HepG2 (cell line): ENCODE results near the gene SALL4. TPM values are rescaled to one million over a fixed set of nuclear protein-coding genes. Genes with fewer than 3 reads are reported as not detected.

Source experiments
- ATAC-seq: fragments of 200-7000 bp; cut with Tn5 transposase; 3 replicates; pipeline ENCODE4 v1.9.1; 2020; ENCODE audit warnings: mild to moderate bottlenecking, moderate library complexity
- BruUV-seq: library from RNA; stranded (reverse); fragments of 400-500 nt; replicated peaks from 2 replicates; lab custom pipeline; 2021; lab: Mats Ljungman, UMichigan
- CTCF ChIA-PET: fragments of 300-600 bp; formaldehyde crosslinking; extraction: SDS; loops from one replicate; lab custom pipeline; 2021; ENCODE audit warnings: low total read pairs, inconsistent platforms, low intra/inter-chr PET ratio; lab: Yijun Ruan, JAX
- POLR2A ChIA-PET: fragments of 350-600 bp; sonication (Branson Sonifier 250); formaldehyde crosslinking; loops from one replicate; lab custom pipeline; 2020; ENCODE audit warnings: antibody characterized with exemption, inconsistent platforms; lab: Yijun Ruan, JAX
- DNase-seq: peaks from one replicate; pipeline ENCODE4 v3.0.0-alpha.2; 2015; ENCODE audit warnings: low spot score
- FAIRE-seq: peaks from 3 replicates; lab custom pipeline; 2011; peaks lifted over from hg19 to GRCh38; lab: Jason Lieb, UNC
- H2AFZ ChIP-seq: one replicate; pipeline ENCODE4 v1.6.1; 2011; ENCODE audit warnings: low read length, inconsistent platforms
- H3K27ac ChIP-seq: fragments of 300-600 bp; 3 replicates; pipeline ENCODE4 v1.8.0; 2011; ENCODE audit warnings: mixed run types, mild to moderate bottlenecking, mixed read lengths, low read length, inconsistent platforms; ENCODE audit not compliant: insufficient read depth; ENCODE audit errors: extremely low read length
- H3K27me3 ChIP-seq, 2 experiments: fragments of 200-600 bp in 1 of 2; 2 replicates in 1 of 2; 3 replicates in 1 of 2; pipeline versions ENCODE4 v1.6.0 to v1.8.0; 2011; ENCODE audit warnings: low read length in 2 of 2, mild to moderate bottlenecking in 2 of 2, moderate library complexity in 2 of 2, inconsistent platforms in 1 of 2; ENCODE audit not compliant: insufficient read depth in 2 of 2, control insufficient read depth in 1 of 2
- H3K36me3 ChIP-seq, 2 experiments: fragments of 200-600 bp in 1 of 2; replicated peaks in 1 of 2; 2 replicates in 1 of 2; 3 replicates in 1 of 2; pipeline versions ENCODE4 v1.5.1 to v1.8.0; 2011; ENCODE audit warnings: low read length in 2 of 2, inconsistent platforms in 1 of 2; ENCODE audit not compliant: insufficient read depth in 2 of 2, control insufficient read depth in 1 of 2
- H3K4me1 ChIP-seq: 2 replicates; pipeline ENCODE4 v1.5.1; 2012; ENCODE audit warnings: low read length, inconsistent platforms; ENCODE audit not compliant: insufficient read depth
- H3K4me2 ChIP-seq: 2 replicates; pipeline ENCODE4 v1.6.0; 2011; ENCODE audit warnings: low read depth, low read length, inconsistent platforms
- H3K4me3 ChIP-seq, 3 experiments: fragments of 200-600 bp in 1 of 3; sonication (generic), shearing (Covaris generic) in 1 of 3; replicated peaks in 1 of 3; 2 replicates each; pipeline ENCODE4 v1.5.1; 2011 to 2016; ENCODE audit warnings: low read length in 3 of 3, inconsistent platforms in 2 of 3, low read depth in 2 of 3, mild to moderate bottlenecking in 2 of 3, control low read depth in 1 of 3, mixed read lengths in 1 of 3; ENCODE audit not compliant: insufficient read depth in 1 of 3
- H3K79me2 ChIP-seq: one replicate; pipeline ENCODE4 v1.6.1; 2011; ENCODE audit warnings: low read length, inconsistent platforms; ENCODE audit not compliant: insufficient read depth
- H3K9ac ChIP-seq: 2 replicates; pipeline ENCODE4 v1.6.0; 2011; ENCODE audit warnings: mild to moderate bottlenecking, low read depth, low read length, inconsistent platforms; ENCODE audit not compliant: insufficient read depth
- H3K9me3 ChIP-seq: 2 replicates; pipeline ENCODE4 v1.5.1; 2012; ENCODE audit warnings: mild to moderate bottlenecking, low read length
- H4K20me1 ChIP-seq: 2 replicates; pipeline ENCODE4 v1.6.0; 2011; ENCODE audit warnings: inconsistent platforms, mild to moderate bottlenecking, low read length, moderate library complexity; ENCODE audit not compliant: insufficient read depth
- AGO1 ChIP-seq: fragments of 200-400 bp; formaldehyde crosslinking; IDR thresholded peaks from 2 replicates; pipeline ENCODE4 v1.6.1; 2017; ENCODE audit warnings: mild to moderate bottlenecking, low read depth, low read length, moderate library complexity; ENCODE audit not compliant: poor library complexity, severe bottlenecking
- FOXK1 ChIP-seq: sonication (generic); formaldehyde crosslinking; IDR thresholded peaks from 2 replicates; pipeline ENCODE4 v1.4.0; 2020; ENCODE audit warnings: low read depth, missing genetic modification reagents, borderline replicate concordance
- FOXO4 ChIP-seq: sonication (generic); formaldehyde crosslinking; conservative IDR thresholded peaks from 2 replicates; pipeline ENCODE4 v1.8.1; 2023; ENCODE audit warnings: missing genetic modification reagents
- FOXP1 ChIP-seq, 2 experiments: fragments of 450-650 bp in 1 of 2; IDR thresholded peaks; 2 replicates each; pipeline ENCODE4 v1.6.1; 2017 to 2018; ENCODE audit warnings: antibody characterized with exemption in 1 of 2
- POLR2A ChIP-seq, 2 experiments: IDR thresholded peaks; 2 replicates each; pipeline ENCODE4 v1.6.1; 2011; ENCODE audit warnings: low read depth in 2 of 2, low read length in 2 of 2, mild to moderate bottlenecking in 1 of 2, moderate library complexity in 1 of 2; ENCODE audit not compliant: insufficient read depth in 1 of 2
- SRSF4 ChIP-seq: fragments of 200-400 bp; formaldehyde crosslinking; IDR thresholded peaks from one replicate; pipeline ENCODE4 v1.6.1; 2018; ENCODE audit warnings: mild to moderate bottlenecking, low read depth, low read length, moderate library complexity; ENCODE audit not compliant: poor library complexity, severe bottlenecking
- UBTF ChIP-seq: sonication (generic); formaldehyde crosslinking; IDR thresholded peaks from 2 replicates; pipeline ENCODE4 v1.4.0; 2020; ENCODE audit warnings: mild to moderate bottlenecking, missing genetic modification reagents
- ZGPAT ChIP-seq: IDR thresholded peaks from 2 replicates; pipeline ENCODE4 v1.6.1; 2016; ENCODE audit warnings: mild to moderate bottlenecking
- ZNF329 ChIP-seq: sonication (generic); formaldehyde crosslinking; IDR thresholded peaks from 2 replicates; pipeline ENCODE4 v1.9.0; 2021; ENCODE audit warnings: low read depth, mild to moderate bottlenecking, missing genetic modification reagents
- ZNF432 ChIP-seq: sonication (generic); formaldehyde crosslinking; IDR thresholded peaks from 2 replicates; pipeline ENCODE4 v1.5.0; 2020; ENCODE audit warnings: missing genetic modification reagents, mild to moderate bottlenecking, borderline replicate concordance
- ZNF546 ChIP-seq: sonication (generic); formaldehyde crosslinking; conservative IDR thresholded peaks from 2 replicates; pipeline ENCODE4 v1.8.1; 2023; ENCODE audit warnings: mild to moderate bottlenecking, missing genetic modification reagents
- ZNF569 ChIP-seq: sonication (generic); formaldehyde crosslinking; IDR thresholded peaks from 2 replicates; pipeline ENCODE4 v1.5.0; 2020; ENCODE audit warnings: mild to moderate bottlenecking, missing genetic modification reagents, moderate library complexity, borderline replicate concordance
- ZSCAN20 ChIP-seq: sonication (generic); formaldehyde crosslinking; IDR thresholded peaks from 2 replicates; pipeline ENCODE4 v1.4.0; 2020; ENCODE audit warnings: missing genetic modification reagents, mild to moderate bottlenecking, borderline replicate concordance
- whole genome bisulfite sequencing: methylation state at CpG from one replicate; pipeline ENCODE4 v1.1.6; 2017; ENCODE audit warnings: low lambda C conversion rate; 5-methylcytosine and 5-hydroxymethylcytosine counted together
- in situ Hi-C: cut with HindIII; loops from 2 replicates; pipeline ENCODE4 v1.10.0; 2017; ENCODE audit warnings: low pct_unique_long_range_greater_than_20kb; ENCODE audit not compliant: extremely low pct_ligation_motif_present
- intact Hi-C: fragments of 100-400 bp; cut with micrococcal nuclease; formaldehyde crosslinking; loops from one replicate; pipeline ENCODE4 v1.10.0; 2022; ENCODE audit not compliant: unreplicated experiment
- polyA plus RNA-seq, 8 experiments: library from polyadenylated mRNA; depleted of rRNA in 3 of 8; stranded (reverse) in 7 of 8; unstranded in 1 of 8; fragments of >200 nt; fragmentation: Illumina TruSeq in 4 of 8; extraction: Trizol in 4 of 8; gene quantifications; 2 replicates each; pipeline versions ENCODE4 v1.2.1 to v1.2.3, GENCODE V29; 2011 to 2016; ENCODE audit warnings: low read depth in 4 of 8, missing spikeins in 1 of 8, mixed read lengths in 1 of 8; ENCODE audit not compliant: insufficient read depth in 1 of 8
- total RNA-seq, 5 experiments: library from RNA; depleted of rRNA; stranded (reverse); fragments of >200 nt; fragmentation: Illumina TruSeq; extraction: Trizol; gene quantifications; 2 replicates each; pipeline ENCODE4 v1.2.3, GENCODE V29; 2016; ENCODE audit warnings: low read depth in 1 of 5

Gene SALL4
- total and polyA plus RNA-seq, 2 of the 13 experiments (the other 11 are each of a cell fraction or from before 2014, with no cell fraction given): 0.33 to 1.8 TPM

GRCh38 chr20:51848346-51848745 lies 46.0 kb upstream of the SALL4 start:
- H3K27ac ChIP-seq: no peak overlapping the region
- 0 out of 5 replicates have a peak, but pooled peaks cover 0 to 1% of the 10 kb centered on the region in 2 experiments for H3K27me3 ChIP-seq
- H2AFZ ChIP-seq: no peak overlapping the region
- no peak for TF ChIP-seq SRSF4
- TF ChIP-seq AGO1: no peak
- TF ChIP-seq ZNF546 (CRISPR knock-in tag): no peak
- TF ChIP-seq ZGPAT (CRISPR knock-in tag): no peak
- no peak for TF ChIP-seq ZNF432 (CRISPR knock-in tag)
- no peak for TF ChIP-seq ZSCAN20 (CRISPR knock-in tag)
- no peak for TF ChIP-seq UBTF (CRISPR knock-in tag)
- TF ChIP-seq FOXK1 (CRISPR knock-in tag): no peak
- no peak for TF ChIP-seq FOXO4 (CRISPR knock-in tag)
- no peak for TF ChIP-seq ZNF329 (CRISPR knock-in tag)
- TF ChIP-seq POLR2A (IDR thresholded peaks at IDR 0.05; ENCODE audit: insufficient read depth in 1 of 2, low read depth in 2 of 2, low read length in 2 of 2): no peak
- no peak for TF ChIP-seq ZNF569 (CRISPR knock-in tag)
- TF ChIP-seq FOXP1 (IDR thresholded peaks at IDR 0.05): no peak
- TF ChIP-seq FOXP1 (CRISPR knock-in tag; IDR thresholded peaks at IDR 0.05): no peak
- ChIA-PET POLR2A (no interaction called here), CTCF (no interaction called here)
- H3K79me2 ChIP-seq: no peaks in the 10 kb centered on the region
- no peak overlapping the region for H3K4me2 ChIP-seq
- H3K4me1 ChIP-seq: no peaks in the 10 kb centered on the region
- no peaks in the 10 kb centered on the region for H3K9me3 ChIP-seq
- DNase-seq (no peak), FAIRE-seq (no peak), ATAC-seq (no peak)
- H3K36me3 ChIP-seq: no peaks in the 10 kb centered on the region
- no peak overlapping the region for H3K4me3 ChIP-seq
- intact Hi-C loops: no loop called here
- no peaks in the 10 kb centered on the region for H4K20me1 ChIP-seq
- no TSS peak for BruUV-seq
- no peak overlapping the region for H3K9ac ChIP-seq
- WGBS: 22% methylated on average over 2 of the region's 2 CpGs
- in situ Hi-C loops: no loop called here
